Embryonic facial prominence (tissue), 1 donor: ENCODE results near the gene TRIO.

Experiments used
- DNase-seq: peaks from one replicate; pipeline ENCODE4 v3.0.0-alpha.2; 2016; ENCODE audit errors: extremely low spot score

Gene TRIO

GRCh38 chr5:14455814-14456321, 312.7 kb downstream of the TRIO start:
- no peak for DNase-seq

GRCh38 chr5:14457476-14457875, 314.3 kb downstream of the TRIO start:
- no peak for DNase-seq

GRCh38 chr5:14458414-14458813, 315.3 kb downstream of the TRIO start:
- no peak for DNase-seq

- no peak for DNase-seq
These were observed 317.8 kb downstream of the TRIO start for GRCh38 chr5:14460844-14461398.

- DNase-seq, result no peak
These were observed 319.5 kb downstream of the TRIO start for GRCh38 chr5:14462681-14463080.

GRCh38 chr5:14463629-14464028, 320.5 kb downstream of the TRIO start:
- DNase-seq, result no peak

GRCh38 chr5:14464096-14464495, 321.0 kb downstream of the TRIO start:
- no peak for DNase-seq

GRCh38 chr5:14464671-14465070, 321.5 kb downstream of the TRIO start:
- DNase-seq, result no peak

- DNase-seq, result no peak
These were observed 322.0 kb downstream of the TRIO start for GRCh38 chr5:14465116-14465515.

GRCh38 chr5:14465776-14466175, 322.6 kb downstream of the TRIO start:
- DNase-seq, result no peak

- no peak for DNase-seq
These were observed 324.1 kb downstream of the TRIO start for GRCh38 chr5:14467251-14467650.

- DNase-seq, result no peak
These were observed 324.7 kb downstream of the TRIO start for GRCh38 chr5:14467886-14468285.

GRCh38 chr5:14469551-14470377, 326.6 kb downstream of the TRIO start:
- no peak for DNase-seq

GRCh38 chr5:14471507-14471906, 328.4 kb downstream of the TRIO start:
- no peak for DNase-seq

GRCh38 chr5:14472986-14473567, 329.9 kb downstream of the TRIO start:
- DNase-seq, result no peak

- no peak for DNase-seq
These were observed 331.9 kb downstream of the TRIO start for GRCh38 chr5:14475045-14475444.

GRCh38 chr5:14476786-14477435, 333.8 kb downstream of the TRIO start:
- DNase-seq, result no peak

GRCh38 chr5:14479143-14479696, 336.1 kb downstream of the TRIO start:
- no peak for DNase-seq

GRCh38 chr5:14481349-14481748, 338.2 kb downstream of the TRIO start:
- no peak for DNase-seq

GRCh38 chr5:14482085-14482484, 338.9 kb downstream of the TRIO start:
- no peak for DNase-seq

GRCh38 chr5:14483504-14484157, 340.5 kb downstream of the TRIO start:
- no peak for DNase-seq

- no peak for DNase-seq
These were observed 343.3 kb downstream of the TRIO start for GRCh38 chr5:14486486-14486885.
